Esophagus muscularis mucosa (tissue), 3 donors: Measurements from ENCODE around the gene PDGFA.

Experiments
- POLR2A ChIP-seq: fragments of 450-650 bp; IDR thresholded peaks from one replicate; pipeline ENCODE4 v1.6.1; 2017; ENCODE audit warnings: antibody characterized with exemption, moderate library complexity, mild to moderate bottlenecking, low read depth
- TF ChIP-seq, protein P1 (sequence below), 3 experiments: fragments of 200-600 bp in 2 of 3; fragments of 450-650 bp in 1 of 3; sonication (generic) in 2 of 3; IDR thresholded peaks; one replicate each; pipeline ENCODE4 v1.5.1; 2017 to 2019; ENCODE audit warnings: antibody characterized with exemption in 3 of 3, mild to moderate bottlenecking in 2 of 3, moderate library complexity in 1 of 3

DNA sequence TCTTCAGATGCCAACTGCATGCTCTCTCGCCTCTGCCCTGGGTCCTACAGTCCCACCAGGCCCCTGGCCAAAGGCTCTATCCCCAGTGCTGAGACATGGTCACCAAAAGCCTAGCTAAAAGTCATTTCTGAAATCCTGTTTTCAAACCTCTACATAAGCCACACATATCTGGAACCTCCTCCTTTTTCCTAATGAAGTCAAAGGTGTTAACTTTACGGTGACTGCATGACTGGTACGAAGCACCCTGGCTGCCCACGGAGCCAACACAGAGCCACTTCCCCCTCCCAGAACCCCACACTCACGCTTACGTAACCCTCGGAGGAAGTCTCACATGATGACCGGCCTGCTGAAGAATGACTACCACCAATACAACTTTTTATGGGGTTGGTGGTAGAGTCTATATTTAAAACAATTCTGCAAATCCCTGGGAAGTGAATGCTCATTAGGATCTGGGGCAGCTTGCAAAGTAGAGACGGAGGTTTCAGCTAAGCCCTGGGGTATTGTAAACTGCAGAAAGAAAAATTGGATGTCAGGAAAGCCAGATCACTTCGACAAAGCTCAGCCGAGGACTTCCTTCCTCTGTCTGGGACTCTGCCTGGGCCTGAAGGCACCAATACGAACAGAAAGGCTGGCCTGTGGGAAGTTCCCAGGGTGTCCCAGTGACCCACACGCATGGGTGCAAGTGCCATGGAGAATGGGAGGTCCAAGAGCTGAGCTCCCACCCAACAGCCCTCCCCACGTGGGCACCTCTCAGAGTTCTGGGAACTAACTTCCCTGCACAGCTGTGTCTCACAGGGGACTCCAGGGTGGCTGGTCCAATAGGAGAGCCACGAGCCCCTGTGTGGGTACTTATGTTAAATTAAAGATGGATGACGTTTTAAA lies 50.7 kb downstream of the PDGFA start:
- TF ChIP-seq, protein P1, sequence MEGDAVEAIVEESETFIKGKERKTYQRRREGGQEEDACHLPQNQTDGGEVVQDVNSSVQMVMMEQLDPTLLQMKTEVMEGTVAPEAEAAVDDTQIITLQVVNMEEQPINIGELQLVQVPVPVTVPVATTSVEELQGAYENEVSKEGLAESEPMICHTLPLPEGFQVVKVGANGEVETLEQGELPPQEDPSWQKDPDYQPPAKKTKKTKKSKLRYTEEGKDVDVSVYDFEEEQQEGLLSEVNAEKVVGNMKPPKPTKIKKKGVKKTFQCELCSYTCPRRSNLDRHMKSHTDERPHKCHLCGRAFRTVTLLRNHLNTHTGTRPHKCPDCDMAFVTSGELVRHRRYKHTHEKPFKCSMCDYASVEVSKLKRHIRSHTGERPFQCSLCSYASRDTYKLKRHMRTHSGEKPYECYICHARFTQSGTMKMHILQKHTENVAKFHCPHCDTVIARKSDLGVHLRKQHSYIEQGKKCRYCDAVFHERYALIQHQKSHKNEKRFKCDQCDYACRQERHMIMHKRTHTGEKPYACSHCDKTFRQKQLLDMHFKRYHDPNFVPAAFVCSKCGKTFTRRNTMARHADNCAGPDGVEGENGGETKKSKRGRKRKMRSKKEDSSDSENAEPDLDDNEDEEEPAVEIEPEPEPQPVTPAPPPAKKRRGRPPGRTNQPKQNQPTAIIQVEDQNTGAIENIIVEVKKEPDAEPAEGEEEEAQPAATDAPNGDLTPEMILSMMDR (IDR thresholded peaks at IDR 0.05): no peak
- TF ChIP-seq POLR2A: no peak
